Epidermal melanocyte (primary cell): ENCODE data around the gene SAP30L.
A peak's percentile ranks its signal among the peaks of the same experiment; 100 is the strongest.

Experiments used
- DNase-seq: peaks from one replicate; pipeline ENCODE4 v3.0.0; 2011; ENCODE audit warnings: low spot score; ENCODE audit not compliant: insufficient read length

Gene SAP30L, protein sequence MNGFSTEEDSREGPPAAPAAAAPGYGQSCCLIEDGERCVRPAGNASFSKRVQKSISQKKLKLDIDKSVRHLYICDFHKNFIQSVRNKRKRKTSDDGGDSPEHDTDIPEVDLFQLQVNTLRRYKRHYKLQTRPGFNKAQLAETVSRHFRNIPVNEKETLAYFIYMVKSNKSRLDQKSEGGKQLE

DNA sequence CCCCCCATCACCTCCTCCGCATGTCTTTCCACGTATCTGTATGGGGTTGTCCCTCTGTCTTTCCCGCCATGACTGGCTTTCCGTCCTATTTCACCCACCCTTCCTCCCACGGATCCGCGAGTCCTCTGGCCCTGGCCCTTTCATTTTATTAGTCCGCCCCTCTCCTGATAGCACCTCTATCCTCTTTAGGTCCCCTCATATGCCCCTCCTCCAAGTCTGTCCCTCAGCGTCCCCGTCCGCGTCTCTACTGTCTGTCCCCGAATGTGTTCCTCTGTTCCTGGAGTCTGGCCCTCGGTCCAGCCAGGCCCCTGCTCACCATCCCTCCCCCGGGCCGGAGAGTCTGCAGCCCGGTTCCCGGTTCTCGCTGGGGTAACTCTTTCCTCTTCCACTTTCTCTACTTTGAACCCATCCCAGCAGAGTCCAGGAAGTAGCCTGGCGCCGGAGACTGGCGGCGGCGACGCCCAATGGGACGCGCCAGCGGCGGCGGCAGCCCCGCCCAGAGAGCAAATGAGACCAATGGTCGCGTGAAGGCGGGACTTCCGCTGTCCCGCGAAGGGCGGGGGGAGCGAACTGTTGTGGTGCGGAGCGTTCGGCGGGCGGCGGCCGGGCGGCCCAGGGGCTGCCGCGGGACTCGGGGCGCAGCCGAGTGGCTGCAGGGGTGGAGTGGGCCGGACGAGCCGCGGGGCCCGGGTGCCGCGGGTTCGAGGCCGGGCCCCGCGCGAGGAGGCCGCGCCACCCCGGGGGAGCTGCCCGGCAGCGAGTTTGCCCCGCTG lies at the start of gene SAP30L:
Gene SAP30L (plus strand): TSS at position 576 of the 773 bp plus-strand sequence. CDS start 608 bp downstream, outside the sequence.
- peak; percentile 99 for DNase-seq

- no peak for DNase-seq
Observed at GRCh38 chr5:154396128-154396527, 49.7 kb upstream of the SAP30L start.

DNA sequence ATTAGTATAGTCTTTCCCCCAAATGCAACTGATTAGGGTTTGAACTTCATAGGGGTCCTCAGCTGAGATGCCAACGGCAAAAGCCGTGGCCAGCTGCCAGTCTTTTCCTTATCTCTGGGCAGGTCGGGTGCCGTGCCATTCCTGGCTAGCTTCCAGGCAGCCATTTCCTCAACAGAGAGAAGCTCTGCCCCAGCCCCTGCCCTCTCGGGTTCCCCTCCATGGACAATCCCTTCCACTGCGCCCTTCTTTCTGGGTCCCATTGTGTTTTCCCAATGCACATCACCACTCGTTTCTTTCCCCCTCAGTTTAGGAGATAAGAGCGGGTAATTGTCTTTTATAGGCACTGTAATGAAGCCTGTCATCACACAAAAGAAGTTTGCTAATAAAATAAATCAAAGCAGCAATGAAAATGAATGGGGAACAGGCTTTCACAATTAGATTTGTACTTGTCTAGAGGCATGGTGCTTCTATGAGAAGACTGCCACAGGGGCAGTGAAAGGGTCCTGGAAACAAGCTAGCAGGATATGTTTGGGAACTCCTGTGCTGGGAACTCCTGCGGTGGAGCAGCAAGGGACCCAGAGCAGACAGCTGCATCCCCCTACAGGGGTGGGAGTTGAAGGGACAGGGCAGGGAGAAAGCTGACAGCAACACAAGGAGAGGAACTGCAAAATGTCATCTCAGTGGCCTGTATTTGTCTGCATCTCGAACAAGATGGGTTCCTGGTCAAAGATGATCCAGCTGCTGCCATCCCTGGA lies 48.0 kb upstream of the SAP30L start:
- no peak for DNase-seq

GRCh38 chr5:154400678-154401077 lies 45.1 kb upstream of the SAP30L start:
- DNase-seq: no peak

DNA sequence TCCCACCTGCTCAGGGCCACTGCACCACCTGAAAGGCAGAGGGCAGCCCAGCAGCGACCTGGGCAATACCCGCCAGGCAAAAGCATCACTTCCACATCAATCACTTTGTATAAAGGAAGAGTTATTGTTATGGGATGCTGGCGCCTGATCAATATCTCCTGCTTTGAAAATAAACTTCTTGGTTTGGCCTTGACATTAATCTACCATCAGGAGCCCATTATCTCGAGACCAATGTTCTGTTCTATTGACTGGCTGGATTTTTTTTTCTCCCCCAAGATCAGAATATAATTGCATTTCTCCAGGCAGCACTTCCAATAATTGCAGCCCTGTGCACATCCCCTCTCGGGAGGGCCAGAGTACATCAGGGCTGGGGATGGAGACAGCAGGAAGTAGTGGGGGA lies 44.4 kb upstream of the SAP30L start:
- no peak for DNase-seq

GRCh38 chr5:154401931-154402330 lies 43.9 kb upstream of the SAP30L start:
- no peak for DNase-seq

DNA sequence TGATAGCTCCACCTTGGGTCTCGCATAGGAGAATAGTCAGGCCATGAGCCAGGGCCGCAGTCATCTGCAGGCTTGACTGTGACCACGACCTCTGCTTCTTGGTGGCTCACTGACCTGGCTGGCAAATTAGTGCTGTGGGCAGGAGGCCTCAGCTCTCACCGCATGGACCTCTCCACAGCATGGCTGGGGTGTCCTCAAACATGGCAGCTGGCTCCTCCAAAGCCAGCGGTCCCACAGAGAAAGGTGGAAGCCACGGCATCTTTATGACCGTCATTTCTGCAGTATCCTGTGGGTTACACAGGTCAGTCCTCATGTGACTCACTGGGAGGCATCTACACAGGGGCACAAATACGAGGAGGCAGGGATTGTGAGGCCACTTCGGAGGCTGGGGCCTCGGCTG lies 43.2 kb upstream of the SAP30L start:
- DNase-seq: no peak

DNA sequence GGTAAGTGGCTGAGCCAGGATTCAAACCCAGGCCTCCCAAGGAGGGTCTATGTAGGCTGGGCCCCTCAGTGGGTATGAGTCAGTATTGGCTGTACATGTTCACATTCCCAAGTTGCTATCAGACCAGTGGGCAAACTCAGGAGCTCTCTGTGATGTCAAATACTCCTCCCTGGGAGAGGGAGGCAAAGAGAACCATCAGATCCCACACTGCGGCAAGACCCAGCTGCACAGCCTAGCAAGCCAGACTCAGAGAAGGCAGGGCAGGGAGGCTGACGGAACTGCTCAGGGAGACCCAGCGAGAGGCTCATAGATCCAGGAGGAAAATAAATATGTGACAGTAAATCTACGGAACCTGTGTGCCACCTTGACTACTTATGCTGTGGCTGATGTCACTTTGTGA lies 42.6 kb upstream of the SAP30L start:
- DNase-seq: no peak

DNA sequence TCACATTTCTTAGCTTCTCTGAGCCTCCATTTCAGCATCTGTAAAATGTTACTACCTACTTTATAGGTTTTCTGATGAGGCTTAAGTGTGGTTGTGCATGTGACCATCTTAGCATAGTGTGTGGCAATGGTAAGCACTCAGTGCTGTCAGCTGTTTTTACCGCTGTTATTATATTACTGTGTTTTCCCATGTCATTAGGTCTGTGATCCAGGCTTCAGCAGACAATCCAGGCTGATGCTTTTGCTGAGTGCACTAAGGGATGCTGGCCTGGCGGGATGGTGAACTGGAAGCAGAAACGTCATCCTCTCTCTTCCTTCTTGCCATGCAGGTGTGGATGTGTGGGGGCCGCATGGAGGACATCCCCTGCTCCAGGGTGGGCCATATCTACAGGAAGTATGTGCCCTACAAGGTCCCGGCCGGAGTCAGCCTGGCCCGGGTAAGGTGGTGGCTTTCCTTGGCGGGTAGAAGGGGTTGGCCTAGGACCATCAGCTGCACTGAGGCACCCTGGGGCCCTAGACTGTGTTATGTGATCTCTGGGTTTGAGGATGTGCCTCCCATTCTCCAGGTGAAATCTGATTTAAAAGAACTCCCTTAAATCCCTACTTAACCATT lies 41.9 kb upstream of the SAP30L start:
- no peak for DNase-seq

GRCh38 chr5:154405078-154405792 lies 40.6 kb upstream of the SAP30L start:
- peak; percentile 90 for DNase-seq

- no peak for DNase-seq
Observed at GRCh38 chr5:154406231-154406630, 39.6 kb upstream of the SAP30L start.

DNA sequence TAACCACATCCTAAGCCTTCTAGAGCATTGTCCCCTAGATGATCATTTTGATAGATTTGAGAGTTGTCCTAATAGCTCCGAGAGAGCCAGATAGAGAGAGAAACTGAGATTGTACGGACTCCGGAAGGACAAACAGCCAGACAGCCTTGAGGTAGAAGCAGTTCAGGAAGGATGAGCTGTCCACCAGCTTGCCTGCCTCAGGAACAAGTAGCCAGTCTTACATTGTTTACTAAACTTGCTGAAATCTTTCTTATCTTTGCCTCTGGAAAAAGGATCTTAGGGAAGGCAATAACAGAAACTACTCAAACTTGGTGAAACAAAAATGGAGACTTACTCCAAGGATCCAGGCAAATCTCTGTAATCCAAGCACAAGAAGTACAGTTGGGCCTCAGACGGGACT lies 39.0 kb upstream of the SAP30L start:
- no peak for DNase-seq

GRCh38 chr5:154408811-154409210 lies 37.0 kb upstream of the SAP30L start:
- no peak for DNase-seq

DNA sequence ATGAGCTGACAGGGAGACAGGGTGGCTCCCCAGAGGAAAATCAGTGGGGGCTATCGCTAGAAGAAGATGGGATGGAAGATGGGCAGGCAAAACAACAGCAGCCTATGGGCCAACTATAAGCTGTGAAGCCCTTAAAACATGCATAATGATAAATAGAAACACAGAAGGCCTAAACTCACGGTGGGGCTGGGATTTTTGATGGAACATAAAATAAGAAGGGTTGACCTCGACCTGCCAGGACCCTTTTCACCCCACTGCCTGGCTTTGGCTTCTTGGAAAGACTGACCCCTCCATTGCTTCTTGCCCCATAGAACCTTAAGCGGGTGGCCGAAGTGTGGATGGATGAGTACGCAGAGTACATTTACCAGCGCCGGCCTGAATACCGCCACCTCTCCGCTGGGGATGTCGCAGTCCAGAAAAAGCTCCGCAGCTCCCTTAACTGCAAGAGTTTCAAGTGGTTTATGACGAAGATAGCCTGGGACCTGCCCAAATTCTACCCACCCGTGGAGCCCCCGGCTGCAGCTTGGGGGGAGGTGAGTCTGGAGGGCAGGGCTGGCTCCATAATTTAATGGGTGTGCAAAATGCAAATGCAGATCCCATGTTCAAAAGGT lies 36.5 kb upstream of the SAP30L start:
- DNase-seq: no peak

GRCh38 chr5:154410008-154410407 lies 35.8 kb upstream of the SAP30L start:
- DNase-seq: no peak

DNA sequence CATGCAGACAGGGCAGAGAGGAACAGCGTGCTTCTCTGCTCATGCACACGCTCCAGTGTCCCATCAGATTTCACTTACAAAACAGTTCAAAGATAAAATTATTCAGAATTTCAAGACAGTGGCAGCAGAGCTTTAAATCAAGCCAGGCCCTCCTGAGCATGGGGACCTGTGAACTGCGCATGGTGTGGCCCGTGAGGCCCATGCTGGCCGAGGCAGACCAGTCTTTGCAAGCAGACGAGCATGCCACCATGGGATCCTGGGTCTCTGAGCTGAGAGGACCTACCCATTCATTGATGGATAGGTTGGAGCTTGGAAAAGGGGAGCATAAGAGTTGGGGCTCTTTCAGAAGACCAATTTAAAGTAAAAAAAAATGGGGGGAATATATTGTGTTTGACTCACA lies 35.0 kb upstream of the SAP30L start:
- DNase-seq: no peak

DNA sequence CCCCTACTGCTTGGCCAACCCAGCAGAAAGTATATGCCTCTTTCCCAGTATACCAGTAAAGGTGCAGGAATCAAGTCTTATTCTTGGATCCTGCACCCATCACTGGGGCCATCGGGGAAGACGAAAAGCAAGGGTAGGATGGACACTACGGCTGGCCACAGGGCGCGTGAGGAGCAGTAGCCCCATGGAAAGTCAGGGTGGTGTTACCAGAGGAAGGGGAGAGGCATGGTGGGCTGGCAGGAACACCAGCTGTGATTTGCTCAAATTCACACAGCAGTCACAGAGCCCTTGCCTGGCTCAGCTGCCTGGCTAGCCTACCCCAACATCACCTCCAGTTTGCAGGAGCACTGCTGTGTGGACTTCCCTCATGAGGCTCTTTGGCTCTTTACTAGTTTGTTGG lies 34.5 kb upstream of the SAP30L start:
- no peak for DNase-seq

DNA sequence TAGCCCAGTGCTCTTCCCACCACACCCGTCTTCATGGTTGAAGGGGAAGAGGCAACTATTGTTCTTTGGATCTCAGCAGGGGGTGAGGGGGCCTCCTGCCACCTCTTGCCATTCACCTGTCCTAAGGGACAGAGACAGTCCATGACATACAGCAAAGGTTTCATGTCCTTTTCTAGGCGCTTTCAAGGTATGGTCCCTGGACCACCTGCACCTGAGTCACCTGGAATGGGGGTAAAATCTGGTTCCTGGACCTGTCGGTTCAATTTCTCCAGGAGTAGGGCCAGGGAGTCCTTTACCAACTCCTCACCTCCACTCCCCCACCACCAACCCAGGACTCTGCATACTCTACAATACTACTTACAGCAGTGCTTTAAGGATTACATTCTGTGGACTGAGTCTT lies 33.5 kb upstream of the SAP30L start:
- DNase-seq: no peak

DNA sequence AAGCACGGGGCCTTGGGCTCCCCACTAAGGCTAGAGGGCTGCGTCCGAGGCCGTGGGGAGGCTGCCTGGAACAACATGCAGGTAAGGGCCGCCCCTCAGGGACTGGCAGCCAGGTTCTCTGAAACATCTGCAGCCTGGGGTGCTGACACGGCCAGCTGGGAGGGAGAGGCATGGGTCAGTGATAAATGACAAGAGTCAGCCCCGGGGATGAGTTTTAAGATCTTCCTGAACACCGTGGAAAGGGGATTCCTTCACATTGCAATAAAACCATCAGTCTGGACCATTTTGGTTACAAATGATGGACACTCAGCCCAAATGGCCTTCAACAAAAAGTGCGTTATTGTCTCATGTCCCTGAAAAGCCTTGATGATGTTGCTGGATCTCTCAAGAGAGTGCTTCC lies 32.9 kb upstream of the SAP30L start:
- no peak for DNase-seq

- DNase-seq: no peak
Observed at GRCh38 chr5:154415114-154415513, 30.7 kb upstream of the SAP30L start.

DNA sequence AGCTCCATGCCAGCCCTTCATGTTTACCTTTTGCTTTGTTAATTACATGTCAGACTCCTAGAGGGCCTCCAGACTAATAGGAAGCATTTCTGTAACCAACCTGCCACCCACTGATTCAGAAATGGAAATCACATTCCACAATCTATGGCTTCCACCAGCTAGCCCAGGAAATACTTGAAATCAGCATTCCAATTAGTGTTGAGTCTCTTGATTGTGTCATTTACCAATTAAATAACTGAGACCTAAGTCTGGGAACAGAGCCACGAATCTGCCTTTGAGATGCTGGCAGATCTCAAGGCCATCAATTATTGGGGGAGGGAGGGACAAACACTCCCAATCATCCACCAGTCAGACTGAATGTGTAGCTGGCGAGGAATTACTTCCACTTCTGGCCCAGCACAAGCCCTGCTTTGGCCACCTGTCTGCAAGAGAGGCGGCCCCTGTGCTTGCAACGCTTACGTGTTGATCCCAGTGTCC lies 27.4 kb upstream of the SAP30L start:
- no peak for DNase-seq
